MM.1S (cell line): Measurements from ENCODE around the gene SWAP70.

Experiments
- DNase-seq: peaks from one replicate; pipeline ENCODE4 v3.0.0-alpha.2; 2015
- H2AFZ ChIP-seq: fragments of 300-600 bp; sonication (generic); 2 replicates; pipeline ENCODE4 v1.6.0; 2016; ENCODE audit warnings: antibody characterized with exemption, low read length
- H3F3A ChIP-seq: fragments of 300-600 bp; sonication (generic); 2 replicates; pipeline ENCODE4 v1.6.1; 2016; ENCODE audit warnings: mild to moderate bottlenecking, antibody characterized with exemption, low read length, moderate library complexity, mixed read lengths; ENCODE audit not compliant: insufficient read depth
- H3K27ac ChIP-seq: fragments of 300-600 bp; sonication (generic); 2 replicates; pipeline ENCODE4 v1.5.1; 2016; ENCODE audit warnings: mild to moderate bottlenecking, low read length
- H3K27me3 ChIP-seq: fragments of 300-600 bp; sonication (generic); replicated peaks from 2 replicates; pipeline ENCODE4 v1.6.0; 2016; ENCODE audit warnings: low read length; ENCODE audit not compliant: insufficient read depth
- H3K36me3 ChIP-seq: fragments of 300-600 bp; sonication (generic); replicated peaks from 2 replicates; pipeline ENCODE4 v1.6.1; 2016; ENCODE audit warnings: mild to moderate bottlenecking, low read length, mixed read lengths; ENCODE audit not compliant: insufficient read depth
- H3K4me1 ChIP-seq: fragments of 300-600 bp; sonication (generic); 2 replicates; pipeline ENCODE4 v1.6.1; 2016; ENCODE audit warnings: low read length, mixed read lengths
- H3K4me2 ChIP-seq: fragments of 300-600 bp; sonication (generic); 2 replicates; pipeline ENCODE4 v1.6.0; 2016; ENCODE audit warnings: low read depth, low read length
- H3K4me3 ChIP-seq: fragments of 300-600 bp; sonication (generic); 2 replicates; pipeline ENCODE4 v1.5.1; 2016; ENCODE audit warnings: low read length, mixed read lengths
- H3K79me2 ChIP-seq: fragments of 300-600 bp; sonication (generic); 2 replicates; pipeline ENCODE4 v1.6.1; 2016; ENCODE audit warnings: mixed run types, low read length, mixed read lengths
- H3K9ac ChIP-seq: fragments of 300-600 bp; sonication (generic); 2 replicates; pipeline ENCODE4 v1.6.1; 2016; ENCODE audit warnings: low read length, mixed read lengths
- H3K9me2 ChIP-seq: fragments of 300-600 bp; sonication (generic); replicated peaks from 2 replicates; pipeline ENCODE4 v1.6.1; 2016; ENCODE audit warnings: mild to moderate bottlenecking, low read length, mixed read lengths; ENCODE audit not compliant: insufficient read depth
- H3K9me3 ChIP-seq: fragments of 300-600 bp; sonication (generic); replicated peaks from 2 replicates; pipeline ENCODE4 v1.6.1; 2016; ENCODE audit warnings: mild to moderate bottlenecking, low read length, mixed read lengths; ENCODE audit not compliant: insufficient read depth
- H4K20me1 ChIP-seq: fragments of 300-600 bp; sonication (generic); 2 replicates; pipeline ENCODE4 v1.6.1; 2016; ENCODE audit warnings: mild to moderate bottlenecking, low read length, moderate library complexity, mixed read lengths; ENCODE audit not compliant: insufficient read depth
- EZH2 ChIP-seq: fragments of 300-600 bp; sonication (generic); optimal IDR thresholded peaks from 2 replicates; pipeline ENCODE3; 2017; ENCODE audit warnings: low read depth, mild to moderate bottlenecking, antibody characterized with exemption, low read length, mixed read lengths
- EZH2phosphoT487 ChIP-seq: fragments of 300-600 bp; sonication (generic); IDR thresholded peaks from 2 replicates; pipeline ENCODE4 v1.6.1; 2018; ENCODE audit warnings: antibody characterized with exemption, low read length
- TF ChIP-seq, protein P1 (sequence below): fragments of 300-600 bp; sonication (generic); IDR thresholded peaks from 2 replicates; pipeline ENCODE4 v1.5.1; 2016; ENCODE audit warnings: antibody characterized with exemption, low read length, mixed read lengths

Gene SWAP70

DNA sequence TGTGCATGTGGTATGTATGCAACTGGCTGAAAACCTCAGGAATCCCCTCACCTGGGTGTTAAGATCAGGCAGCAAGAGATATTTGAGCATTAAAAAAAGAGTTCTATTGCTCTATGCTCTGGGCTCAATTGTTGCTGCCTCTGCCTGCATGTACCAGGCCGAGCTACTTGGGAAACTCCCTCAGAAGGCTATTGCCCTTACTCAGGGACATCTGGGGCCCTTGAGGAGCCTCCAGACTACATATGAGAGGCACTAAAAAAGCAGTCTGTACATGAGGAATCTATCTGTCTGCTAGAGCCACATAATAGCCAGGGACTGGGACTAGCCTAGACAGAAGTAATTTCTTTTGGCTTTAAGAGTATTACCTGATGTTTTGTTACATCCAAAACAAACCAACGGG, 120.1 kb downstream of the SWAP70 start:
- Histone ChIP-seq H2AFZ (no peak overlapping the region), H3K4me2 (no peak overlapping the region), H3K27ac (no peak overlapping the region), H3K9ac (no peak overlapping the region), H4K20me1 (no peaks in the 10 kb centered on the region), H3K4me3 (no peak overlapping the region), H3K4me1 (no peaks in the 10 kb centered on the region), H3K79me2 (no peaks in the 10 kb centered on the region), H3K9me3 (no peaks in the 10 kb centered on the region), H3F3A (no peaks in the 10 kb centered on the region), H3K27me3 (no peaks in the 10 kb centered on the region), H3K36me3 (no peaks in the 10 kb centered on the region), H3K9me2 (no peaks in the 10 kb centered on the region)
- TF ChIP-seq, protein P1, sequence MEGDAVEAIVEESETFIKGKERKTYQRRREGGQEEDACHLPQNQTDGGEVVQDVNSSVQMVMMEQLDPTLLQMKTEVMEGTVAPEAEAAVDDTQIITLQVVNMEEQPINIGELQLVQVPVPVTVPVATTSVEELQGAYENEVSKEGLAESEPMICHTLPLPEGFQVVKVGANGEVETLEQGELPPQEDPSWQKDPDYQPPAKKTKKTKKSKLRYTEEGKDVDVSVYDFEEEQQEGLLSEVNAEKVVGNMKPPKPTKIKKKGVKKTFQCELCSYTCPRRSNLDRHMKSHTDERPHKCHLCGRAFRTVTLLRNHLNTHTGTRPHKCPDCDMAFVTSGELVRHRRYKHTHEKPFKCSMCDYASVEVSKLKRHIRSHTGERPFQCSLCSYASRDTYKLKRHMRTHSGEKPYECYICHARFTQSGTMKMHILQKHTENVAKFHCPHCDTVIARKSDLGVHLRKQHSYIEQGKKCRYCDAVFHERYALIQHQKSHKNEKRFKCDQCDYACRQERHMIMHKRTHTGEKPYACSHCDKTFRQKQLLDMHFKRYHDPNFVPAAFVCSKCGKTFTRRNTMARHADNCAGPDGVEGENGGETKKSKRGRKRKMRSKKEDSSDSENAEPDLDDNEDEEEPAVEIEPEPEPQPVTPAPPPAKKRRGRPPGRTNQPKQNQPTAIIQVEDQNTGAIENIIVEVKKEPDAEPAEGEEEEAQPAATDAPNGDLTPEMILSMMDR = no peak
- no peak for TF ChIP-seq EZH2
- no peak for TF ChIP-seq EZH2phosphoT487
- no peak for DNase-seq

DNA sequence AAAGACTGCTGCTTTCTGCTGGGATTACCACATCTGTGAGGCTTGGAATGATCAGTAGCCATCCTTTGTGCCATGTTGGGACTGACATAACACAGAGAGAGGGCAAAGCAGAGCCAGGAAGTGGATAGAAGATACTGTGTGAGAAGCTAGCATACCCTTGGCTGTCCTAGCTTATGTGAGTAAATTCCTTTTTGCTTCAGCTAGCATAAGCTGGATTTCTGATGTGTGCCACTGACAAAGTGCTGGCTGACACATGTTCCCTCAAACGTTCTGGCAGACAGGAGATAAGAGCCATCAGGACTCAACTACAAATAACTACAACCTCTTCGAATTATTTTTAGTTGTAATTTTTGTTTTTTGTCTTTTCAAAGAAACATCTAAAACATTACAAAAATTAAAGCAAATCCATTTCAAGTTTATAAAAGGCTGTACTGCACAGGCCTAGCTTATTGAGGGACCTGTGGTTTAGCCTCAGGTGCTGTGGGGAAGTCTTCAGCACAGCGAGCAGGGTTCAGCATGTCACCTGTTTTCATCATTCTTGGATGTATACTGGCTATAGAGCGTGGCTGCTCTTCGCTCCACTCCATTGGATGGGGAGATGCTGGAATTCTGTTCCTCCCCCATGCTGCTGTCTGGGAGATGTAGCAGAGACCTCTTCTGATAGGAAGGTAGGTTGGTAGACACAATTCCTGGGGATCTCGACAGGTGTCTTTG, 120.9 kb downstream of the SWAP70 start:
- H3K27ac ChIP-seq = no peak overlapping the region
- H3K27me3 ChIP-seq = no peaks in the 10 kb centered on the region
- H3K9ac ChIP-seq = no peak overlapping the region
- DNase-seq = no peak
- H3K9me3 ChIP-seq = no peaks in the 10 kb centered on the region
- no peaks in the 10 kb centered on the region for H4K20me1 ChIP-seq
- no peaks in the 10 kb centered on the region for H3F3A ChIP-seq
- no peak overlapping the region for H3K4me2 ChIP-seq
- TF ChIP-seq EZH2phosphoT487 = no peak
- no peak for TF ChIP-seq EZH2
- TF ChIP-seq, protein P1 = no peak
- H3K4me3 ChIP-seq = no peak overlapping the region
- H3K4me1 ChIP-seq = no peaks in the 10 kb centered on the region
- H3K79me2 ChIP-seq = no peaks in the 10 kb centered on the region
- H2AFZ ChIP-seq = no peak overlapping the region
- H3K36me3 ChIP-seq = no peaks in the 10 kb centered on the region
- H3K9me2 ChIP-seq = no peaks in the 10 kb centered on the region

DNA sequence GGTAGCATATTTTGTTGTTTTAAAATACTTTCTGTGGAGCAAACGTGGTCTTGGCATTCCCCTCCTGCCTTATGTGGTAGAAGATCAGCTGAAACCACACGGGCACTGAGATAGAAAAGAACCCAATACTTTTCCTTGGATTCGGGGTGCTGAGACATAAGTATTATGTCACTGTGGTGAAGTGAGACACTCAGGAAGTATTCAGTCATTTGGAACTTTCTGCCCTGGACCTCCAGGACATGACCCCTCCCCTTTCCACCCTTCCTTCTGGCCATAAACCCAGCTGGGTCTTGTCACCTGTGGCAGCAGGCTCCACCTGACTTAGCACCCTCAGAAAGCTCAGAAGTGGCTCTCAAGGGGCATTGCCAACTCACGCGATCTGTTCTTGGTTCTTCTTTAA, 123.4 kb downstream of the SWAP70 start:
- Histone ChIP-seq H2AFZ (no peak overlapping the region), H3K27me3 (no peaks in the 10 kb centered on the region), H3K4me3 (no peak overlapping the region), H3K9me2 (no peaks in the 10 kb centered on the region), H3K9me3 (no peaks in the 10 kb centered on the region), H3F3A (no peaks in the 10 kb centered on the region), H3K4me2 (no peak overlapping the region), H4K20me1 (no peaks in the 10 kb centered on the region), H3K4me1 (no peaks in the 10 kb centered on the region), H3K9ac (no peak overlapping the region), H3K27ac (no peak overlapping the region), H3K36me3 (no peaks in the 10 kb centered on the region), H3K79me2 (no peaks in the 10 kb centered on the region)
- TF ChIP-seq, protein P1 = no peak
- no peak for TF ChIP-seq EZH2phosphoT487
- TF ChIP-seq EZH2 = no peak
- no peak for DNase-seq
